Measurements from ENCODE around the gene TSN.

The TSN gene

DNA sequence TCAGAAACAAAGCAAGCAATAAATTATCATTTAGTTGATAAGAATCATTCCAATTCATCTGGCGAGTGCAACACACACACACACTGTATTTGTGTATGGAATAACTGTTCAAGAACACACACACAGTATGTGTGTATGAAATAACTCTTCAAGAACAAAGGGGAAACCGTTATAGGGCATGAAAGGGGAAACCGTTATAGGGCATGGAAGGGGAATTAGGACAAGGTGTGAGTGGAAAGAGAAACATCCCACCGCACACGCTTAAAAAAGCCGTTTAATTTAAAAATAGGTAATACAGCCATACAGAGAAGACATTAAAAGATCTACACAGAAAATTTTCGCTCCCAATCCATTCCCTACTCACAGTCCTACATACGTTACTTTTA is 607 bp upstream of the TSN start:
- POLR2A ChIA-PET = interaction anchor here (0.7 kb wide), 1 partner anchor 105 kb away, joined by 3 read pairs; the partner anchor contains the start of gene CLASP1
- DNase-seq (ENCODE audit: low read depth, low spot score) = no peak
- CTCF ChIA-PET = interaction anchor here (1.4 kb wide), 1 partner anchor 352 kb away, joined by 5 read pairs; no protein-coding TSS in a partner anchor
- TF ChIP-seq, protein P1, sequence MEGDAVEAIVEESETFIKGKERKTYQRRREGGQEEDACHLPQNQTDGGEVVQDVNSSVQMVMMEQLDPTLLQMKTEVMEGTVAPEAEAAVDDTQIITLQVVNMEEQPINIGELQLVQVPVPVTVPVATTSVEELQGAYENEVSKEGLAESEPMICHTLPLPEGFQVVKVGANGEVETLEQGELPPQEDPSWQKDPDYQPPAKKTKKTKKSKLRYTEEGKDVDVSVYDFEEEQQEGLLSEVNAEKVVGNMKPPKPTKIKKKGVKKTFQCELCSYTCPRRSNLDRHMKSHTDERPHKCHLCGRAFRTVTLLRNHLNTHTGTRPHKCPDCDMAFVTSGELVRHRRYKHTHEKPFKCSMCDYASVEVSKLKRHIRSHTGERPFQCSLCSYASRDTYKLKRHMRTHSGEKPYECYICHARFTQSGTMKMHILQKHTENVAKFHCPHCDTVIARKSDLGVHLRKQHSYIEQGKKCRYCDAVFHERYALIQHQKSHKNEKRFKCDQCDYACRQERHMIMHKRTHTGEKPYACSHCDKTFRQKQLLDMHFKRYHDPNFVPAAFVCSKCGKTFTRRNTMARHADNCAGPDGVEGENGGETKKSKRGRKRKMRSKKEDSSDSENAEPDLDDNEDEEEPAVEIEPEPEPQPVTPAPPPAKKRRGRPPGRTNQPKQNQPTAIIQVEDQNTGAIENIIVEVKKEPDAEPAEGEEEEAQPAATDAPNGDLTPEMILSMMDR (IDR thresholded peaks at IDR 0.05; ENCODE audit: insufficient read depth, low read length, missing control alignments) = no peak
- H3K4me3 ChIP-seq (ENCODE audit: low read depth, low read length) = peak overlapping the region; percentile 92

DNA sequence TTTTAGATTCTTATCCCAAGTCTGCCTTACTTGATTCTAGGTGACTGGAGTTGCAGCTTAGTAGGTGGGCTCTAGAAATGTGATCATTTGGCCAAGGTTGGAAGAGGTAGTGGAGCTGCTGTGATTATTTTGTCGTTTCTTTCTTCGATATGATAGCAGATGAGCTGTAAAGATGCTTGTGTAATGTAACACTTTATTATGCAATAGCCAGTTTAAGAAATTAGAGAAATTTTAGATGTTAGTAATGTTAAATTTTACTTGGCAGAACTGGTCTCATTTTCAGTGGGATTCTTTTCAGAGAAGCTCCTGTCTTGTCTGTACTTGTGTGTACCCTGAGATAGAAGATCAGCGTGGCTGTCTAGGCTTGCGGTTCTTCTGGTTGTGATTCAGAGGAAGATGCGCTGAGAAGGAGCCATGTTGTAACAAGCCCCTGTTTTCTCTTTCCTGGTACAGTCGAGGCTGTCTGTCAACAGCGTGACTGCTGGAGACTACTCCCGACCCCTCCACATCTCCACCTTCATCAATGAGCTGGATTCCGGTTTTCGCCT is 9.3 kb downstream of the TSN start:
- DNase-seq (ENCODE audit: low read depth, low spot score) = no peak
- TF ChIP-seq, protein P1 (IDR thresholded peaks at IDR 0.05; ENCODE audit: insufficient read depth, low read length, missing control alignments) = no peak
- no peak overlapping the region for H3K4me3 ChIP-seq (ENCODE audit: low read depth, low read length)
- POLR2A ChIA-PET = no interaction called here
- CTCF ChIA-PET = no interaction called here

DNA sequence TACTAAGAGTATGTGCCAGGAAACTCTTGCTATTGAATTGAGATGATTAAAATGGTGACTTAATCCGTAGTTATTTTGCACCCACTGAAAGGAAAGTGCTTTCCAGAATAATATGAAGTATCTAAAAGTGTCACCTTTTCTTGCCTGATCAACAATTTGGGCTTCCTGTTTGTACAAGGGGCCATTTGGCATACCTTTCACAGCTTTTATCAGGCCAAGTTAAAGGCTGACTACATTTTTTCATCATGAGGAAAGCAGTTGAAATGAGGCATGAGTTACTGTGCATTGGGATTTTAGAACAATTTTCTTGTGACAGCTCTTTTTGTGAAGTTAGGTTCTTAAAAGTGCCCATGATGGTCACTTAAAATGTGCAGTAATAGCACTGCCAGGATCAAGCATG is 11.2 kb downstream of the TSN start:
- CTCF ChIA-PET = no interaction called here

DNA sequence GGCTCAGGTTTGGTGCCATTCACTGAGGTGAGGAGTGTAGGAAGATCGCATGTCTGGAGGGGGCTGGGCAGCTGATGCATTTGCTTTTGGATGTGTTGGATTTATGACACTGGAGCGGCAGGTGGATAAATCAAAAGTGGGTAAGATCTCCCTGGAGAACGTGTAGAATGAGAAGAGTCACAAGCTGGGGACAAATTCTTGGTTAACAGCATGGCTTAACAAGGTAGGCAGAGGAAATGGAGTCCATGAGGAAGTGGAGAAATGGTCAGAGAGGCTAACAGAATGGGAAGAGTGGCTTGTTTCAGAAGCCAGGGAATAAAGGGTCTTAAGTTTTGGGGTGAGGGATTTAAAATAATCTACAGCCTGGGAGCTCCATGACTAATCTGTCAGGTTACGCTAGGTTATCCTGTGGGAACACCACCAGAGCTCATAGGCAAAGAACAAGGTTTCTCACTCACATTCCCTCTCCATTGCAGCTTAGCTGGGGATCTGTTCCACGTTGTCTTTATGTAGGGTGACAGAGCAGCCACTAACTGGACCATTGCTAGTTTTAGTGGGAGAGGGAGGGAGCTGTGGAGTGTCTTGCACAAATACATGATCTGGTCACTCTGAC is 12.8 kb downstream of the TSN start:
- TF ChIP-seq, protein P1 (IDR thresholded peaks at IDR 0.05; ENCODE audit: insufficient read depth, low read length, missing control alignments) = no peak
- CTCF ChIA-PET = no interaction called here
- no peak for DNase-seq (ENCODE audit: low read depth, low spot score)
- POLR2A ChIA-PET = interaction anchor here (0.7 kb wide), 1 partner anchor 13 kb away, joined by 3 read pairs; no protein-coding TSS in a partner anchor
- no peak overlapping the region for H3K4me3 ChIP-seq (ENCODE audit: low read depth, low read length)

More for the DNA sequence above, 11.2 kb downstream of the TSN start:
- POLR2A ChIA-PET = no interaction called here
- TF ChIP-seq, protein P1 (IDR thresholded peaks at IDR 0.05; ENCODE audit: insufficient read depth, low read length, missing control alignments) = no peak
- no peak overlapping the region for H3K4me3 ChIP-seq (ENCODE audit: low read depth, low read length)
- no peak for DNase-seq (ENCODE audit: low read depth, low spot score)

DNA sequence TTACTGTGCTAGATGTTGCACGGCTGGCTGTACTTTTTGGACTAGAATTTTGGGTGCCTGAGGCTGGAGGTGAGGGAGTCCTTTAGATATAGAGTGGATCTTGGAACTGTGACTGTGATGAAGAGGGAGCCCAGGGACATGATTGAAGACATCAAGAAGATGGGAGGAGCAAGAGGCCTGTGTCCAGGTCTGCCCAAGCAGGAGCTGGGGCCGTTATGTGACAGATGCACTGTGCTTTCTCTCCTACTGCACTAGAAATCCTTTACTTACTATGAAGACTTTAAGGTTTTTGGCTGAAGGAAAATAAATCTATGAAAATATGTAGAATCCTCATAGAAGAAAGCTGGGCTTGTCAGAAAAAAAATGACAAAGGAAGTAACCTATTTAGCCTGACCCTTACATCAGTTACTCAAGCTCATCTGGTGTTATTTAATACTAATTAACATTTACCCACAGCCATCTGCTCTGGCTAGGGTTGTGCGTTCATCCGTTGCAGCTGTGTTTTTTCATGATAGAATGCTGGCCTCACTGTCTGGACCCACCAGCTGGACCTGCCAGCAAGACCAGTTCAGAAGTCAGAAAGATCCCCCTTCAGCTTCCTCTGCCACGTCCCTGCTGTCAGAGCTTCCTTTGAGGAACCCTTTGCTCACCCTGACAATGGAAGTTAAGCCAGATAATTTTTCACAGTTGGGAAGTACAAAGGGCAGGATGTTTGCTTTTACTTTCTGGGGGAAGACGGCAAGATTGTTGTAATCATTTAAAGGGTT is 16.7 kb downstream of the TSN start:
- DNase-seq (ENCODE audit: low read depth, low spot score) = no peak
- ChIA-PET CTCF (interaction anchor here (0.7 to 1.0 kb wide), 3 partner anchors 20 to 677 kb away, joined by 3 read pairs; no protein-coding TSS in a partner anchor), POLR2A (interaction anchor here (0.7 kb wide), 1 partner anchor 19 kb away, joined by 4 read pairs; no protein-coding TSS in a partner anchor)
- TF ChIP-seq, protein P1 (IDR thresholded peaks at IDR 0.05; ENCODE audit: insufficient read depth, low read length, missing control alignments) = no peak
- no peak overlapping the region for H3K4me3 ChIP-seq (ENCODE audit: low read depth, low read length)

DNA sequence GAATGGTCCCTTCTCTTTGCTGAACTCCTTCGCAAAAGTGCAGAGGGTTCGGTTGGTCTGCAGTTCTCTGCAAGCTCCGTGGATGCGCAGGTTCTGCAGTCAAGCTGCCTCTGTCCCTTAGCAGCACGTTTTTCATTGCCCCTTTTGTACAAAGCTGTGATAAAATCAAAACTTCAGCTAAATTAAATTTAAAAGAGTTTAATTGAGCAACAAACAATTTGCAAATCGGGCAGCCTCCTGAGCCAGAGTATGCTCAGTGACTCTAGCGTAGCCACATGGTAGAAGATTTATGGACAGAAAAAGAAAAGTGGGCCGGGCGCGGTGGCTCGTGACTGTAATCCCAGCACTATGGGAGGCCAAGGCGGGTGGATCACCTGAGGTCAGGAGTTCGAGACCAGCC is 18.8 kb downstream of the TSN start:
- ChIA-PET CTCF (no interaction called here), POLR2A (no interaction called here)
- DNase-seq (ENCODE audit: low read depth, low spot score) = no peak
- TF ChIP-seq, protein P1 (IDR thresholded peaks at IDR 0.05; ENCODE audit: insufficient read depth, low read length, missing control alignments) = no peak
- no peak overlapping the region for H3K4me3 ChIP-seq (ENCODE audit: low read depth, low read length)
